ENCODE measurements around the gene TMEM18.
"Not testable (repeated sequence)": the region's sequence is repeated elsewhere in the genome, so short reads cannot be mapped to it uniquely, and the experiment has no call there.

The TMEM18 gene

DNA sequence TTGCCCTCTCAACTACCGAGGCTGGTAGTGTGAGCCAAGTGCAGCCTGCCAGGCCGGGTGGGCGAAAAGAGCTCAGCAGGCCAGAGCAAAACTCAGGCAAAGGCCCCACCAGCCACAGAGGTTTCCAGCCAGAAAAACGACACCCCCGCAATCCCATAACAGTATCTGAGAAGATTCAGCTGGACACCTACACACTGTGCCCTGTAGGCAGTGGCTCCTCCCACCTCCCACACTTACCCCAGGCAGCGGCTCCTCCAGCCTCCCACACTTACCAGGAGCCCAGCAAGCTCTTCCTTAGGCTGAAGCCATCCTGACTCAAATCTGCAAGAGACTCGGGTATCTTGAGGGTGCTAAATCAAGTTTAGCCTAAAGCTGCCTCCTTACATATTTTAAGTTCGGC is 15.6 kb upstream of the TMEM18 start:
- no peak for DNase-seq (ENCODE audit: low spot score)
- TF ChIP-seq, protein P1, sequence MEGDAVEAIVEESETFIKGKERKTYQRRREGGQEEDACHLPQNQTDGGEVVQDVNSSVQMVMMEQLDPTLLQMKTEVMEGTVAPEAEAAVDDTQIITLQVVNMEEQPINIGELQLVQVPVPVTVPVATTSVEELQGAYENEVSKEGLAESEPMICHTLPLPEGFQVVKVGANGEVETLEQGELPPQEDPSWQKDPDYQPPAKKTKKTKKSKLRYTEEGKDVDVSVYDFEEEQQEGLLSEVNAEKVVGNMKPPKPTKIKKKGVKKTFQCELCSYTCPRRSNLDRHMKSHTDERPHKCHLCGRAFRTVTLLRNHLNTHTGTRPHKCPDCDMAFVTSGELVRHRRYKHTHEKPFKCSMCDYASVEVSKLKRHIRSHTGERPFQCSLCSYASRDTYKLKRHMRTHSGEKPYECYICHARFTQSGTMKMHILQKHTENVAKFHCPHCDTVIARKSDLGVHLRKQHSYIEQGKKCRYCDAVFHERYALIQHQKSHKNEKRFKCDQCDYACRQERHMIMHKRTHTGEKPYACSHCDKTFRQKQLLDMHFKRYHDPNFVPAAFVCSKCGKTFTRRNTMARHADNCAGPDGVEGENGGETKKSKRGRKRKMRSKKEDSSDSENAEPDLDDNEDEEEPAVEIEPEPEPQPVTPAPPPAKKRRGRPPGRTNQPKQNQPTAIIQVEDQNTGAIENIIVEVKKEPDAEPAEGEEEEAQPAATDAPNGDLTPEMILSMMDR (IDR thresholded peaks at IDR 0.05; ENCODE audit: extremely low read depth, missing control alignments) = no peak

DNA sequence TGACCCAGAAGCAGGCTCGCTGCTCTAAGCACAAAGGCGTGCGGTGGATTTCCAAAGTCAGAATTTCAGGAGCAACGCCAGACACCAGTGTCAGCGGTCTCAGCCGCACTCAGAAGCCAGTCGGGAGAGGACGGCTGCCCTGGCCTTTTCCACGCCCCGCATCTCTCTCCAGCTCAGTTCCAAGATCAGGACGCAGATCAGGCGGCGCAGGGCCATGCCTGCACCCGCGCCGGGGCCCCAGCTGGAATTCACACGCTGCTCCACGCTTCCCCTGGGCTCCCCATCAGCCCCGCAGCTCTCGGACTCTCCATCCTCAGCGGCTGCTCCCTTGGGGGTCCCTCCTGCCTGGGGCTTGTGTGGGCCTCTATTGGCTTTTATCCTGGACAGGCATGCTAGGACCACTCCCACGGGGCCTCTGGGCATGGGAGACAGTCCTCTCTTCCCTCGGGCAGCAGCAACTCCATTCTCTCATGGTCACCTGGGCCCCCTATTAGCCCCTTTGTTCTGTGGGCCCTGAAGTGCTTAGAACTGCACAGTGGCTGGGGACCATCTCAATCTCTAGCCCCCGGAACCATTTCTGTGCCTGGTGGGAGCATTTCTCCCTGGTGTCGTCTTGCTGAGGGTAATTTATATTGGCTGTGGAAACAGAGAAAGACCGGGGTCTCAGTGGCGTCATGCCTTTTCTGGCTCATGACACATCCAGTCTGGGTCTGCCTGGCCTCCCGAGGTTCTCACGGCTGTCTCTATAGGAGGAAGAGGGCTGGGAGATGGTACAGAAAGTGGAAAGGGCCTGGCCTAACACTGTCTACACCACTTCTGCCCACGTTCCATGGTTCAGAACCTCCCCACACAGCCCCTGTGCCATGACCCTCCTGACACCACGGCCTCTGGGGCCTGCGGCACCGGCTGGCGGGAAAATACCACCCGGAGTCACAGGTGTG is 14.9 kb upstream of the TMEM18 start:
- no peak for DNase-seq (ENCODE audit: low spot score)
- TF ChIP-seq, protein P1 (IDR thresholded peaks at IDR 0.05; ENCODE audit: extremely low read depth, missing control alignments) = no peak

DNA sequence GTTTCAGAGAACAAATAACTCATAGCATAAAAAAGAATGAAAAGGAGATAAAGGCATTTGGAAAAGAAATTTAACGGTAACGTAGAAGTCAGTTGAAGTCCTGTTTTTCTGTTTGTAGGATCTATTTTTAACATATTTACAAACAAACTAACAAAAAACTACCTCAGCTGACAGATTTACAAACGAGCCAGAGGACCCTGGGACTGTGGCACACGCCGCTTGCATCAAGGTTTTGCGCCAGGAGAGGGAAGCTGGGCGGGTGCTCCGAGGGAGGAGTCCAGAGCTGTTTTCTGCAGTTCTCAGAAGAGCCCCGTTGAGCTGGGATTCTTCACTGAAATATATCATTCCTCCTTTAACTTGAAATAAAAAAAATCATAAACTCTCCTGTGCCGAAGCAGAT is 13.6 kb upstream of the TMEM18 start:
- DNase-seq (ENCODE audit: low spot score) = no peak
- TF ChIP-seq, protein P1 (IDR thresholded peaks at IDR 0.05; ENCODE audit: extremely low read depth, missing control alignments) = no peak

DNA sequence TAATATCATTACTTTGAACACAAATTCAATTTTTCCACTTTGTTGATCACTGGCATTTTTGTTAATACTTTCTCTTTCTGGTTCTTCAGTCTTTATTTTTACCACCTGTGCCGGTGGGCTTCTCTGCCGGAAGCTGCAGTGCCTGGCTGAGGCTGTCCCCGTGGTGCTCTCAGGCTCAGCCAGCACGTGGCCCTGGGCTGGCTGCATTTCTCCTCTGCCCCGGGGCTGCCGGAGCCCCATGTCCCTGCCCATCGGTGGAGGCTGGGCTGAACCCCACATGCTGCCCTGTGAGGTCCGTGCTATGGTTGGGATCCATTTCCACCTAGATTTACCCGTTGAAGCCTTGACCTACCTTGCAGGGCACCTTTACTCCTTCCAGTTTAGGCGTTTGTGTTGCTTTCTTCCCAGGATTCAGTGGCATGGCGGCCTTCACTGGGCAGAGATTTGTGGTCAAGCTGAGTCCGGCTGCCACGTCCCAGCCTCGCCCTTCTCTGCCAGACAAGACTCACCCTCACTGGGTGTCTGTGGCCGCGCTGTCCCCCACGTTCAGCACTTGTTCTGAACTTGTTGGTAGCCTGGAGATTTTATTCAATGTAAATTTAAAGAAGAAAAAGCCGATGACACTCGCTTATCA is 12.8 kb upstream of the TMEM18 start:
- TF ChIP-seq, protein P1 (IDR thresholded peaks at IDR 0.05; ENCODE audit: extremely low read depth, missing control alignments) = no peak
- no peak for DNase-seq (ENCODE audit: low spot score)

DNA sequence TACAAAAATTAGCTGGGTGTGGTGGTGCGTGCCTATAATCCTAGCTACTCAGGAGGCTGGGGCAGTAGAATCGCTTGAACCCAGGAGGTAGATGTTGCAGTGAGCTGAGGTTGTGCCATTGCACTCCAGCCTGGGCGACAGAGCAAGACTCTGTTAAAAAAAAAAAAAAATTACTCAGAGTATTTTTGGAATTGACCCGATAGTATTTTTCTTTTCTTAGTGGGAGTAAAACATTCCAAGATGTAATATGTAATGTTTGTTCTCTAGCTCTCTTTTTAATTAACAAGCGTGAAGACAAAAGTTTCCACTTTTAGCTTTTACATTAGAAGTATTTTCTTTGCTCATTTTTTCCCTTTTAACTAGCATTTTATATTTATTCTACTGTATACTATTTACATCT is 12.0 kb upstream of the TMEM18 start:
- DNase-seq (ENCODE audit: low spot score) = no peak

DNA sequence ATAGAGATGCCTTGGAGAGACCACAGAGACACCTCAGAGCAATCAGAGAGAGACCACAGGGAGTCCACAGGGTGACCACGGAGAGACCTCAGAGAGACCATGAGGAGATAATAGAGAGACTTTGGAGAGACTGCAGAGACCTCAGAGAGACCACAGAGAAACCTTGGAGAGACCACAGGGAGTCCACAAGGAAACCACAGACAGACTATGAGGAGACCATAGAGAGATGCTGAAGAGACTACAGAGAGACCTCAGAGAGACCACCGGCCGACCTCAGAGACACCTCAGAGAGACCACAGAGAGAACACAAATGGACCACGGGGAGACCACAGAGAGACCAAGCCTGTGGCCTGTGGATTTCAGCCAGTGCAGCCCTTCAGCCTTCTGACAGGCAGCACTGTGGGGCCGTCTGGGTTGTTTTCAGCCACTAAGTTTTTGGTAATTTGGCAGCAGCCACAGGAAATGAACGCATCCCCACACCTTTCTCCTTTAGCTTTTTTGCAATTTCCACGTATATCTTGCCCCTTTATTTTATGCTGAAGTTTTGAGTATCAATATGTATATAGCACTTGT is 11.4 kb upstream of the TMEM18 start:
- TF ChIP-seq, protein P1 (IDR thresholded peaks at IDR 0.05; ENCODE audit: extremely low read depth, missing control alignments) = no peak
- no peak for DNase-seq (ENCODE audit: low spot score)

More for the DNA sequence above, 12.0 kb upstream of the TMEM18 start:
- TF ChIP-seq, protein P1 (IDR thresholded peaks at IDR 0.05; ENCODE audit: extremely low read depth, missing control alignments) = no peak

DNA sequence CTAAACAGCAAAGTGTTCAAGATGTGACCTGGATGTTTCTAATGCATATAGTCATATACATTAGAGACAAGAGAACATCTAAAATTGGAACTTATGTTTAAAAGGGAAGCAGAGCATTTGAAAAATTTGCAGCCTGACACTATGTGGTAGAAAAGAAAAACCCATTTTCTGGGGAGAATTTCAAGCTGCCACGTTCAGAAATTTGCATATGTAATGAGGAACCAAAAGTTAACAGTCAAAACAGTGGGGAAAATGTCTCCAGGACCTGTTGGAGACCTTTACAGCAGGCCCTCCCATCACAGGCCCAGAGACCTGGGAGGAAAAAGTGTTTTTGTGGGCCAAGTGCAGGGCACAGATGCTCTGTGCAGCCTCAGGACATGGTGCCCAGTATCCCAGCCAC is 8.2 kb upstream of the TMEM18 start:
- TF ChIP-seq, protein P1 (IDR thresholded peaks at IDR 0.05; ENCODE audit: extremely low read depth, missing control alignments) = no peak
- no peak for DNase-seq (ENCODE audit: low spot score)

DNA sequence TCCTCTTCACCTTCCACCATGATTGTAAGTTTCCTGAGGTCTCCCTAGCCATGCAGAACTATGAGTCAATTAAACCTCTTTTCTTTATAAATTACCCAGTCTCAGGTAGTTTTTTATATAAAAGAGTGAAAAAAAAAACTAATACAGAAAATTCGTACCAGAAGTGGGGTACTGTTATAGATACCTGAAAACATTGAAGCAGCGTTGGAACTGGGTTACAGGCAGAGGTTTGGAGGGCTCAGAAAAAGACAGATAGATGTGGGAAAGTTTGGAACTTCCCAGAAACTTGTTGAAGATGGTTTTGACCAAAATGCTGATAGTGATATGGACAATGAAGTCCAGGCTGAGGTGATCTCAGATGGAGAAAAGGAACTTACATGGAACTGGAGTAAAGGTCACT is 7.7 kb upstream of the TMEM18 start:
- DNase-seq (ENCODE audit: low spot score) = not testable (repeated sequence)

Data from GM20000 (cell line).